CD8-positive, alpha-beta memory T cell (primary cell): ENCODE results near the gene PIEZO2. TPM values are rescaled to one million over a fixed set of nuclear protein-coding genes. Genes with fewer than 3 reads are reported as not detected.
"Not testable (repeated sequence)": the region's sequence is repeated elsewhere in the genome, so short reads cannot be mapped to it uniquely, and the experiment has no call there.

Experiments
- CTCF ChIA-PET: fragments of 350-600 bp; sonication (Branson Sonifier 250); formaldehyde crosslinking; loops from one replicate; lab custom pipeline; 2021; ENCODE audit warnings: antibody characterized with exemption; lab: Charles Lee
- POLR2A ChIA-PET: fragments of 350-600 bp; sonication (Branson Sonifier 250); formaldehyde crosslinking; loops from one replicate; lab custom pipeline; 2021; ENCODE audit warnings: antibody characterized with exemption; lab: Charles Lee
- DNase-seq, 5 donors: peaks; one replicate each; pipeline versions ENCODE4 v3.0.0 to v3.0.0-alpha.2; 2020 to 2022; ENCODE audit warnings: mixed read lengths in 1 of 5
- H3K27ac ChIP-seq: one replicate; pipeline ENCODE4 v1.7.0; 2013; ENCODE audit warnings: low read depth, mild to moderate bottlenecking, low read length, moderate library complexity
- H3K27me3 ChIP-seq: 2 replicates; pipeline ENCODE4 v1.7.0; 2013; ENCODE audit warnings: low read length, mild to moderate bottlenecking; ENCODE audit not compliant: insufficient read depth, poor library complexity, severe bottlenecking
- H3K36me3 ChIP-seq: 2 replicates; pipeline ENCODE4 v1.7.0; 2013; ENCODE audit warnings: mild to moderate bottlenecking, low read length, moderate library complexity; ENCODE audit not compliant: insufficient read depth
- H3K4me1 ChIP-seq: 2 replicates; pipeline ENCODE4 v1.7.0; 2013; ENCODE audit warnings: mild to moderate bottlenecking, low read length, moderate library complexity; ENCODE audit not compliant: insufficient read depth
- H3K4me3 ChIP-seq: 2 replicates; pipeline ENCODE4 v1.7.0; 2013; ENCODE audit warnings: mild to moderate bottlenecking, low read length
- H3K9me3 ChIP-seq: 2 replicates; pipeline ENCODE4 v1.7.0; 2013; ENCODE audit warnings: mild to moderate bottlenecking, low read length
- H3K27ac Mint-ChIP-seq, 8 donors: one replicate each; pipeline ENCODE4 v1.8.0; 2020 to 2021; ENCODE audit warnings: mixed read lengths in 8 of 8, mild to moderate bottlenecking in 6 of 8, inconsistent platforms in 3 of 8, moderate library complexity in 3 of 8
- H3K27me3 Mint-ChIP-seq, 2 donors: one replicate each; pipeline ENCODE4 v1.8.0; 2020 to 2021; ENCODE audit warnings: mixed read lengths in 2 of 2, mild to moderate bottlenecking in 1 of 2, moderate library complexity in 1 of 2
- H3K36me3 Mint-ChIP-seq, 3 donors: one replicate each; pipeline ENCODE4 v1.8.0; 2020 to 2021; ENCODE audit warnings: mixed read lengths in 3 of 3, inconsistent platforms in 1 of 3, mild to moderate bottlenecking in 1 of 3
- H3K4me1 Mint-ChIP-seq, 3 donors: one replicate each; pipeline ENCODE4 v1.8.0; 2020 to 2021; ENCODE audit warnings: mixed read lengths in 3 of 3, inconsistent platforms in 1 of 3, mild to moderate bottlenecking in 1 of 3
- H3K4me3 Mint-ChIP-seq, 7 donors: one replicate each; pipeline ENCODE4 v1.8.0; 2020 to 2021; ENCODE audit warnings: mixed read lengths in 7 of 7, mild to moderate bottlenecking in 6 of 7, moderate library complexity in 4 of 7, inconsistent platforms in 2 of 7
- H3K9me3 Mint-ChIP-seq, 5 donors: one replicate each; pipeline ENCODE4 v1.8.0; 2020 to 2022; ENCODE audit warnings: mixed read lengths in 5 of 5, mild to moderate bottlenecking in 3 of 5, moderate library complexity in 2 of 5, inconsistent platforms in 1 of 5
- polyA plus RNA-seq: library from polyadenylated mRNA; unstranded; fragments of 300-500 nt; fragmentation: Illumina TruSeq; gene quantifications from one replicate; pipeline ENCODE4 v1.2.3, GENCODE V29; 2021
- total RNA-seq, 2 experiments: library from RNA; stranded (reverse); gene quantifications; one replicate each; pipeline ENCODE4 v1.2.3, GENCODE V29; 2021

PIEZO2 gene
- total and polyA plus RNA-seq, 3 experiments from 2014 or later = not detected

DNA sequence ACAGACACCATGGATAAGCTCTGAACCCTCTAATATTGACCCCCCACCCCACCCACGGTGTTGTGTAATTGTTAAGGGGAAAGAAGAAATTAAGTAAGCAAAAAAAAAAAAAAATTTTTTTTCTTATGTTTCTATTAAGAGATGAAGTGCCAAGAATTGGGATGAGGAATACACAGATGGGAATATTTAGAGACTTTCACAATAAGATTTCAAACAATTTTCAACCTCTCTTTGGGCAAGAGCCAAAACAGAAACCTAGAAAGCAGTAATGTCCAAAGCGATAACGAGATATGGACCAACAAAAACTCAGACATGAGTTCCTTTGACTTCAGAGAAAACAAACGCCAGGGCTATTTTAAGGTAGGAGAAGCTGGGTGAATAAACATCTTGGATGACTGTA is 14.4 kb downstream of the PIEZO2 start:
- ChIA-PET CTCF (no interaction called here), POLR2A (no interaction called here)
- DNase-seq = no peak
- Histone ChIP-seq H3K4me3 (no peak overlapping the region), H3K4me1 (no peaks in the 10 kb centered on the region), H3K36me3 (no peaks in the 10 kb centered on the region), H3K27ac (no peak overlapping the region), H3K9me3 (no peaks in the 10 kb centered on the region), H3K27me3 (no peaks in the 10 kb centered on the region)
- peaks cover 0 to 2% (median 0%) of the 10 kb centered on the region in 5 donors for H3K9me3 Mint-ChIP-seq
- H3K4me3 Mint-ChIP-seq = no peak overlapping the region
- no peaks in the 10 kb centered on the region for H3K27me3 Mint-ChIP-seq
- no peak overlapping the region for H3K27ac Mint-ChIP-seq
- H3K36me3 Mint-ChIP-seq = no peaks in the 10 kb centered on the region
- H3K4me1 Mint-ChIP-seq = no peaks in the 10 kb centered on the region

DNA sequence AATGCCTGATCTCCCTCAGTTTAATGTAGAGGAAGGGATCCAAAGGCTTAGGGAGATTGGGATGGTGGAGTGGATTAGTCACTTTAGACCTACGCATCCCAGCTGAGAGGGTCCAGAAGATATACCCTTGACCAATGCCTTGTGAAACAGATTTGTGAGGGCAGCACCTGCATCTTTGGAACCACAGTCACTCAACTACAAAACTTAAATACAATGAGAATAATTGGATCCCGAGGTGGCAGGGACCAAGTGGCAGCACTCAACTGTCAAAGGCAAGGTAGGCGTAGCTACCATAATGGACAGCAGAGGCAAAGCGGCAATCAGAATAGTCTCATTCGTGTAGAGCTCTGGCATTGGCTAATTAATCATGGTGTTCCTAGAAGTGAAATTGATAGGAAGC is 20.3 kb downstream of the PIEZO2 start:
- DNase-seq, H3K27me3 ChIP-seq, H3K27ac ChIP-seq, H3K27me3 Mint-ChIP-seq, H3K4me1 ChIP-seq, H3K36me3 Mint-ChIP-seq, H3K4me3 ChIP-seq, H3K36me3 ChIP-seq, POLR2A ChIA-PET, H3K4me1 Mint-ChIP-seq, H3K4me3 Mint-ChIP-seq, H3K27ac Mint-ChIP-seq, H3K9me3 Mint-ChIP-seq, CTCF ChIA-PET, H3K9me3 ChIP-seq: not testable (repeated sequence)

DNA sequence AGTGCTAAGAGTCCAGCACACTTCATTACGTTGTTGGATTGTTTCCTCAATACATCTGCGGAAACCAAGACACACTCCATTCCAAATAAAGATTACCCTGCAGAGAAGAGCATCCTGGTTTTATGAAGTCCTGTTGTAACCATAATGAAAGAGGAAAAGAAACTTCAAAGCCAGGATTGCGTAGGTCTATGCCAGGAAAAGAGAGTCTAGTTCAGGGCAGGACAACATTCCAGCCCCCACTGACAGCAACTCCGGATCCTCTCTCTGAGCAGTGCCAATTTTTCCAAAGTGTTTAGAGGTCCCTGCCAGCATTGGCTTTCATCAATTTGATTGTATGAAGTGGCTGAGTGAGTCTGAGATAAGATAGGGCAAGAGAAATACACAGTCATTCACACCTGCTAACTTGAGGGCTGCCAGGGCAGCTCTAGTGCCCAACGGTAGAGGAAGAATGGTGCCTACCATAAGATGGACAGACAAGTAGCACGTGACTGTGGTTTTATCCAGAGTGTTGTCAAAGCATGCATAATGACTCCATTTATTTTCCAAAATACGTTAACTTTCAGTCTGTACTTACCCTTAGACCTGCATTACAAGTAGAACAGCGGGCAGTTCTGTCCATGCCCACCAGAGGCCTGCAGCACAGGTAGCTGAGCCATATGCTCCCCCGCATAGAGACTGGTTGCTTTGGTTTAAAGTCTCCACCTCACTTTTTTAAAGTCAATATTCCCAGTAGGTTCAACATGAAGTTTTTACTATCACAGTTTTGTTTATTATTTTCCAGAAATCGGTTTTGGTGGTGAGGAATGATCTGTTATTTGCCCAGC is 23.7 kb downstream of the PIEZO2 start:
- ChIA-PET CTCF (no interaction called here), POLR2A (no interaction called here)
- Mint-ChIP-seq H3K4me1 (no peaks in the 10 kb centered on the region), H3K36me3 (no peaks in the 10 kb centered on the region), H3K4me3 (no peak overlapping the region), H3K9me3 (peaks cover 0 to 7% (median 6%) of the 10 kb centered on the region in 5 donors), H3K27ac (no peak overlapping the region), H3K27me3 (no peaks in the 10 kb centered on the region)
- no peaks in the 10 kb centered on the region for H3K27me3 ChIP-seq
- H3K36me3 ChIP-seq = no peaks in the 10 kb centered on the region
- no peak for DNase-seq
- H3K27ac ChIP-seq = no peak overlapping the region
- no peak overlapping the region for H3K4me3 ChIP-seq
- H3K9me3 ChIP-seq = no peaks in the 10 kb centered on the region
- H3K4me1 ChIP-seq = no peaks in the 10 kb centered on the region

DNA sequence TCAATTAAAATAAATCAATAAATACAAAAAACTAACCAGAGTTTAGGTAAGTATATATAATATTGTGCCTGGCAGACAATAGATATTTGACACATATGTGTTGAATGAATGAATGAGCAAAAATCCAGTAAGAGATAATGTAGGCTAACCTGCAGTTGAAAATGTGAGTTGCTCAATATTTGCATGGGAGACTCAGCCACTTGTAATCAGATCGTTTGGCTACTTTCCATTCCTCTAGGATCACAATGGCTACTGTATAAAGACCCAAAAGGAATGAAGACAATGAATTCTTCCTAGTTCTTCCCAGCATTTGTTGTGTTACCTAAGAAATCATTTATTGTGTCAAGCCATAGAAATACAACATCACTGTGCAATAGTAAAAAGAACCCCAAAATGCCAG is 25.3 kb downstream of the PIEZO2 start:
- Mint-ChIP-seq H3K4me1 (no peaks in the 10 kb centered on the region), H3K27ac (no peak overlapping the region), H3K27me3 (no peaks in the 10 kb centered on the region), H3K4me3 (no peak overlapping the region), H3K9me3 (peaks cover 0 to 6% (median 5%) of the 10 kb centered on the region in 5 donors), H3K36me3 (no peaks in the 10 kb centered on the region)
- H3K9me3 ChIP-seq = no peaks in the 10 kb centered on the region
- POLR2A ChIA-PET = no interaction called here
- no peaks in the 10 kb centered on the region for H3K27me3 ChIP-seq
- DNase-seq = no peak
- no peaks in the 10 kb centered on the region for H3K4me1 ChIP-seq
- CTCF ChIA-PET = no interaction called here
- H3K36me3 ChIP-seq = no peaks in the 10 kb centered on the region
- H3K4me3 ChIP-seq = no peak overlapping the region
- no peak overlapping the region for H3K27ac ChIP-seq

DNA sequence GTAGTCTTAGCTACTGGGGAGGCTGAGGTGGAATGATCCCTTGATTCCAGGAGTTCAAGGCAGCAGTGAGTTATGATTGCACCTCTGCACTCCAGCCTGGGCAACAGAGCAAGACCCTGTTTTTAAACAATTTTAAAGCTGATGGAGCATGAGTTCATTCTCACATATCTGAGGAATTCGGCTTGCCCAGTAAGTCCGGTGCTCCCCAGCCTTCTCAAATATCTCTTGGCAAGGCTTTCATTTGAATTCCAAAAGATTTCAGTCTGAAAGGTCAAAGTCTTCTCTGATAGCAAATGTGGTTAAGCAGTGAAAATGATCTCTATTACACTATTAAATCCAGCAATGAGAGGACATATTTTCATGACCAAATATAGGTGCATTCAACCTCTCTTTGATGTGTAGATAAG is 27.9 kb downstream of the PIEZO2 start:
- H3K36me3 Mint-ChIP-seq = no peaks in the 10 kb centered on the region
- no peaks in the 10 kb centered on the region for H3K27me3 Mint-ChIP-seq
- Histone ChIP-seq H3K4me1 (no peaks in the 10 kb centered on the region), H3K36me3 (no peaks in the 10 kb centered on the region), H3K27me3 (no peaks in the 10 kb centered on the region), H3K4me3 (no peak overlapping the region), H3K9me3 (no peaks in the 10 kb centered on the region), H3K27ac (no peak overlapping the region)
- H3K27ac Mint-ChIP-seq = no peak overlapping the region
- POLR2A ChIA-PET = no interaction called here
- H3K4me3 Mint-ChIP-seq = no peak overlapping the region
- CTCF ChIA-PET = no interaction called here
- no peak for DNase-seq
- peaks cover 0 to 3% (median 0%) of the 10 kb centered on the region in 5 donors for H3K9me3 Mint-ChIP-seq
- H3K4me1 Mint-ChIP-seq = no peaks in the 10 kb centered on the region

DNA sequence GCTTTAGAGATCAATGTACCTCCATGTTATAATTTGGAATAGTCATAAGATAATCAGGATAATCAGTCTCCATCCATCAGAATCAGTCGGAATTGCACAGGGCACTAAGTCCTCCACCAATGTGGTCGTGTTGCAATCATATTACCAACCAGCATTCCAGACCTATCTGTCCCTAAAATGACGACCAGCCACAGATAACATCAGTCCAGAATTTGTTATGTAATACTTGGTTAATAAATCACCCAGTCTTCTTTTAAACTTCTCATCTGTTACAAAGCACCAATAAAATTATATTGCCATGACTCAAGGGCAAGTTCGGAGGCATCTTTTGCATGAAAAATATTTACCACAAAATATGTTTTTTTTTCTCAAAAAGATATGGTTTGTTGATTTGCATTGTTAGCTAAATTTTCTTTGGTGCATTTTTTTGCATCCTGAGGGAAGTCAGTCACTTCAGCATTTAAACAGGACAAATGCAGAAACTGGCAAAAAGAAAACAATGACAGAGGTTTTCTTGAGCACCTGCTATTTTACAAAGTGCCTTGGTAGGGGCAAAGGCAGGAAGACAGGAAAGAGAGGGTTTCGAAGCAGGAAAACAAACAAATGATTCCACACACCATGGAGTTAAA is 29.3 kb downstream of the PIEZO2 start:
- Mint-ChIP-seq H3K9me3 (peaks cover 0 to 3% (median 0%) of the 10 kb centered on the region in 5 donors), H3K36me3 (no peaks in the 10 kb centered on the region), H3K4me3 (no peak overlapping the region), H3K4me1 (no peaks in the 10 kb centered on the region), H3K27me3 (no peaks in the 10 kb centered on the region), H3K27ac (no peak overlapping the region)
- no peaks in the 10 kb centered on the region for H3K9me3 ChIP-seq
- H3K4me3 ChIP-seq = no peak overlapping the region
- H3K4me1 ChIP-seq = no peaks in the 10 kb centered on the region
- ChIA-PET POLR2A (no interaction called here), CTCF (no interaction called here)
- no peak for DNase-seq
- no peak overlapping the region for H3K27ac ChIP-seq
- no peaks in the 10 kb centered on the region for H3K27me3 ChIP-seq
- H3K36me3 ChIP-seq = no peaks in the 10 kb centered on the region

DNA sequence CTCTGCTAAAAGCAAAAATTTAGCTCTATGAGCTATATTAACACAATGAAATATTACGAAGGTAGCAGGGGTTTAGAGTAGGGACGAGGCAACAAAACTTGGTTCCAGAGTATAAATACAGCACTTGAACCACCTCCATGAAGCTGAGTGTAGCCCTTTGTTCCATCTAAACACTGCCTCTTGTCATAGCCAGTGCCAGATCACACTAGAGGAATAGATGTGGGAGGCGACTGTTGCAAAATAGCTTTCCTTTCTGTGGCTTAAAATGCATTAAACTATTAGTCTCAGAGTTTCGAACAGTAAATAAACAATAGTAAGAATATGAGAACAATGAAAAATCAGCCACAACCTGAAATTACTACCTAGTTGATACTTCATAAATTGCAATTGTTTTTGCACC is 29.8 kb downstream of the PIEZO2 start:
- Histone ChIP-seq H3K4me1 (no peaks in the 10 kb centered on the region), H3K4me3 (no peak overlapping the region), H3K9me3 (no peaks in the 10 kb centered on the region), H3K27ac (no peak overlapping the region), H3K36me3 (no peaks in the 10 kb centered on the region), H3K27me3 (no peaks in the 10 kb centered on the region)
- no peak overlapping the region for H3K4me3 Mint-ChIP-seq
- CTCF ChIA-PET = no interaction called here
- no peak for DNase-seq
- H3K27me3 Mint-ChIP-seq = no peaks in the 10 kb centered on the region
- peaks cover 0 to 3% (median 0%) of the 10 kb centered on the region in 5 donors for H3K9me3 Mint-ChIP-seq
- POLR2A ChIA-PET = no interaction called here
- H3K36me3 Mint-ChIP-seq = no peaks in the 10 kb centered on the region
- no peak overlapping the region for H3K27ac Mint-ChIP-seq
- no peaks in the 10 kb centered on the region for H3K4me1 Mint-ChIP-seq

DNA sequence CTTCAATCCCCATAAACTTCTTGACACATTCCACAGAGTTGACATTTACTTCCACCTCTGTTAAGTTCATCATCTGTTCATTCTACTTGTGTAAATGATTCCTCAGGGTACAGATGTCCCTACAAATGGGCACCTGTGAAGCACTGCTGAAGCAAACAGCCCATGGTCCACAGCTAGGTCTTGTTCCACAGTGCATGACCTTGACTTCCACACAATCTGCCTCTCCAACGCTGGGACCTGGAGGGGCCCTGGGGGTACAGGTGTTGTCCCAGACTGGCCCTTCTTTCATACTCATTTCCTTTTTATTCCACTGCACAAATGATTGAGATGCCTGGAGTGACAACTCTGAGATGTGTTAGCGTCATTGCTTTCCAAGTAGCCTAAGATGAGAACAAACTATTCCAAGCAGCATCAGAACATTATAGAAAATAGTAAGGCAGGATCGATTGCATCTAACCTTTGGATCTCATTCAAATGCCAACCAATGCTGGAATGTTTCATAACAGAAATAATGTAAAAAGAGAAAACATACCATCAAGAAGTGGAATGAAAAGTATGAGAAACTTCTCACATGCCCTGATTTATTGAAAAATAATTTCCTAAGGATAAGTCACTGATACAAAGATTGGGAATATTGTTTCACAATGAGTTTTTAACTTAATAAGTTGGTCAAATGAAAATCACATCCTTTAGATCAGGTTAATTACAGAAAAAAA is 31.2 kb downstream of the PIEZO2 start:
- H3K36me3 ChIP-seq = no peaks in the 10 kb centered on the region
- no peak for DNase-seq
- Mint-ChIP-seq H3K4me3 (no peak overlapping the region), H3K27ac (no peak overlapping the region), H3K4me1 (no peaks in the 10 kb centered on the region), H3K36me3 (no peaks in the 10 kb centered on the region), H3K27me3 (peaks cover 0 to 3% of the 10 kb centered on the region in 2 donors), H3K9me3 (peaks cover 0 to 6% (median 0%) of the 10 kb centered on the region in 5 donors)
- ChIA-PET POLR2A (no interaction called here), CTCF (no interaction called here)
- H3K27ac ChIP-seq = no peak overlapping the region
- H3K4me3 ChIP-seq = no peak overlapping the region
- H3K9me3 ChIP-seq = no peaks in the 10 kb centered on the region
- H3K4me1 ChIP-seq = no peaks in the 10 kb centered on the region
- H3K27me3 ChIP-seq = no peaks in the 10 kb centered on the region
